HG03196 (cell line): Measurements from ENCODE around the gene SAC3D1.

ENCODE experiments used
- ATAC-seq: cut with Tn5 transposase; IDR thresholded peaks from one replicate; pipeline ENCODE4 v1.9.1; 2021; ENCODE audit not compliant: unreplicated experiment

The SAC3D1 gene

GRCh38 chr11:65087216-65087615, 46.2 kb downstream of the SAC3D1 start:
- no peak for ATAC-seq

DNA sequence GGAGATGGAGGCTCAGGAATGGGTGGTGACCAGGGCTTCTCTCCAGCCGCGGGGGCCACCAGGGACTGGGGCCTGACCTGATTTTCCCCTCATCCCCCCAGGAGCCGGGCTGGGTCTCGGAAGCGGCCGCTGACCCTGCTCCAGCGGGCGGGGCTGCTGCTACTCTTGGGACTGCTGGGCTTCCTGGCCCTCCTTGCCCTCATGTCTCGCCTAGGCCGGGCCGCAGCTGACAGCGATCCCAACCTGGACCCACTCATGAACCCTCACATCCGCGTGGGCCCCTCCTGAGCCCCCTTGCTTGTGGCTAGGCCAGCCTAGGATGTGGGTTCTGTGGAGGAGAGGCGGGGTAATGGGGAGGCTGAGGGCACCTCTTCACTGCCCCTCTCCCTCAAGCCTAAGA, 46.8 kb downstream of the SAC3D1 start:
- ATAC-seq = no peak

GRCh38 chr11:65089621-65090020, 48.6 kb downstream of the SAC3D1 start:
- ATAC-seq = no peak

GRCh38 chr11:65090628-65091027, 49.6 kb downstream of the SAC3D1 start:
- ATAC-seq = no peak
